IMR-90 (cell line): ENCODE data around the gene TMEM170A. TPM values are rescaled to one million over a fixed set of nuclear protein-coding genes. Genes with fewer than 3 reads are reported as not detected.

Experiments
- ATAC-seq: fragments of 200-7000 bp; cut with Tn5 transposase; 2 replicates; pipeline ENCODE4 v1.9.1; 2020; ENCODE audit warnings: low read depth, mild to moderate bottlenecking, moderate library complexity
- BruUV-seq: library from RNA; stranded (reverse); fragments of 400-500 nt; replicated peaks from 2 replicates; lab custom pipeline; 2021; lab: Mats Ljungman, UMichigan
- CTCF ChIA-PET: fragments of 300-600 bp; formaldehyde crosslinking; extraction: SDS; loops from one replicate; lab custom pipeline; 2021; ENCODE audit warnings: antibody characterized with exemption; lab: Yijun Ruan, JAX
- POLR2A ChIA-PET: fragments of 300-600 bp; sonication (Branson Sonifier 250); formaldehyde crosslinking; loops from one replicate; lab custom pipeline; 2022; ENCODE audit warnings: antibody characterized with exemption; ENCODE audit not compliant: unreplicated experiment; lab: Charles Lee
- DNase-seq: peaks from one replicate; pipeline ENCODE4 v3.0.0; 2013
- H2AFZ ChIP-seq: replicated peaks from 2 replicates; pipeline ENCODE3; 2013; ENCODE audit warnings: low read length, mild to moderate bottlenecking; ENCODE audit not compliant: poor library complexity
- H2AK5ac ChIP-seq: 2 replicates; pipeline ENCODE4 v1.6.1; 2013; ENCODE audit warnings: low read depth, low read length, inconsistent platforms
- H2AK9ac ChIP-seq: replicated peaks from 2 replicates; pipeline ENCODE3; 2013; ENCODE audit warnings: mild to moderate bottlenecking, low read depth, low read length, moderate library complexity; ENCODE audit not compliant: poor library complexity
- H2BK120ac ChIP-seq: 2 replicates; pipeline ENCODE4 v1.6.1; 2013; ENCODE audit warnings: low read depth, low read length, inconsistent platforms
- H2BK15ac ChIP-seq: 3 replicates; pipeline ENCODE4 v1.6.1; 2013; ENCODE audit warnings: low read depth, low read length, inconsistent platforms
- H2BK20ac ChIP-seq: 2 replicates; pipeline ENCODE4 v1.6.1; 2013; ENCODE audit warnings: low read depth, mild to moderate bottlenecking, inconsistent platforms, low read length, moderate library complexity
- H2BK5ac ChIP-seq: 2 replicates; pipeline ENCODE4 v1.6.1; 2013; ENCODE audit warnings: mild to moderate bottlenecking, low read depth, low read length, inconsistent platforms; ENCODE audit not compliant: poor library complexity, severe bottlenecking
- H3K14ac ChIP-seq: replicated peaks from 2 replicates; pipeline ENCODE4 v1.6.1; 2013; ENCODE audit warnings: low read depth, low read length, inconsistent platforms
- H3K18ac ChIP-seq: 2 replicates; pipeline ENCODE4 v1.6.1; 2013; ENCODE audit warnings: low read depth, low read length, control low read depth
- H3K23ac ChIP-seq: 2 replicates; pipeline ENCODE4 v1.6.1; 2013; ENCODE audit warnings: low read depth, low read length, inconsistent platforms
- H3K27ac ChIP-seq: 2 replicates; pipeline ENCODE4 v1.5.1; 2013; ENCODE audit warnings: mild to moderate bottlenecking, control low read depth, low read length; ENCODE audit not compliant: insufficient read depth
- H3K27me3 ChIP-seq: 2 replicates; pipeline ENCODE4 v1.6.1; 2013; ENCODE audit warnings: low read length; ENCODE audit not compliant: control insufficient read depth, insufficient read depth
- H3K36me3 ChIP-seq: 2 replicates; pipeline ENCODE4 v1.6.1; 2013; ENCODE audit warnings: low read length, mixed read lengths; ENCODE audit not compliant: control insufficient read depth, insufficient read depth
- H3K4ac ChIP-seq: 2 replicates; pipeline ENCODE4 v1.6.1; 2013; ENCODE audit warnings: low read depth, low read length, inconsistent platforms
- H3K4me1 ChIP-seq: 2 replicates; pipeline ENCODE4 v1.6.1; 2013; ENCODE audit warnings: low read length, mixed read lengths; ENCODE audit not compliant: control insufficient read depth, insufficient read depth
- H3K4me2 ChIP-seq: 2 replicates; pipeline ENCODE4 v1.6.1; 2013; ENCODE audit warnings: low read depth, mild to moderate bottlenecking, control low read depth, low read length, moderate library complexity
- H3K4me3 ChIP-seq: 2 replicates; pipeline ENCODE4 v1.5.1; 2013; ENCODE audit warnings: low read depth, mild to moderate bottlenecking, control low read depth, low read length, moderate library complexity; ENCODE audit not compliant: insufficient read depth
- H3K56ac ChIP-seq: 2 replicates; pipeline ENCODE4 v1.6.1; 2013; ENCODE audit warnings: low read length, inconsistent platforms; ENCODE audit not compliant: insufficient read depth; ENCODE audit errors: extremely low read depth
- H3K79me1 ChIP-seq, 2 experiments: 2 replicates each; pipeline ENCODE4 v1.6.1; 2013; ENCODE audit warnings: low read length in 2 of 2, inconsistent platforms in 1 of 2, low read depth in 1 of 2
- H3K9ac ChIP-seq: 2 replicates; pipeline ENCODE4 v1.6.1; 2013; ENCODE audit warnings: low read depth, low read length, control low read depth
- H3K9me1 ChIP-seq: 2 replicates; pipeline ENCODE4 v1.6.1; 2013; ENCODE audit warnings: low read length, inconsistent platforms; ENCODE audit not compliant: insufficient read depth
- H3K9me3 ChIP-seq: 2 replicates; pipeline ENCODE4 v1.6.1; 2013; ENCODE audit warnings: low read length; ENCODE audit not compliant: control insufficient read depth, insufficient read depth
- H4K20me1 ChIP-seq: 2 replicates; pipeline ENCODE4 v1.6.1; 2013; ENCODE audit warnings: low read length, inconsistent platforms; ENCODE audit not compliant: insufficient read depth
- H4K5ac ChIP-seq: 2 replicates; pipeline ENCODE4 v1.6.1; 2013; ENCODE audit warnings: mild to moderate bottlenecking, low read depth, low read length, control low read depth
- H4K8ac ChIP-seq, 2 experiments: 2 replicates each; pipeline ENCODE4 v1.6.1; 2013; ENCODE audit warnings: low read depth in 2 of 2, low read length in 2 of 2, control low read depth in 1 of 2, inconsistent platforms in 1 of 2
- H4K91ac ChIP-seq: 2 replicates; pipeline ENCODE4 v1.6.1; 2013; ENCODE audit warnings: low read depth, low read length, inconsistent platforms; ENCODE audit not compliant: insufficient read depth
- BHLHE40 ChIP-seq: fragments of 150-350 bp; IDR thresholded peaks from 2 replicates; pipeline ENCODE4 v1.6.1; 2016; ENCODE audit warnings: mild to moderate bottlenecking, low read depth, low read length
- CEBPB ChIP-seq: IDR thresholded peaks from 2 replicates; pipeline ENCODE4 v1.6.1; 2012; ENCODE audit warnings: low read depth, low read length, improper control_type of control experiment
- CHD1 ChIP-seq: IDR thresholded peaks from 2 replicates; pipeline ENCODE4 v1.6.1; 2012; ENCODE audit warnings: low read depth, low read length, improper control_type of control experiment
- ELK1 ChIP-seq: fragments of 150-350 bp; IDR thresholded peaks from 2 replicates; pipeline ENCODE4 v1.6.1; 2016; ENCODE audit warnings: low read depth, mild to moderate bottlenecking, low read length, moderate library complexity, borderline replicate concordance
- FOS ChIP-seq: fragments of 150-350 bp; IDR thresholded peaks from 2 replicates; pipeline ENCODE4 v1.6.1; 2016; ENCODE audit warnings: low read depth, low read length
- MAFK ChIP-seq: IDR thresholded peaks from 2 replicates; pipeline ENCODE4 v1.6.1; 2012; ENCODE audit warnings: low read depth, low read length, improper control_type of control experiment
- MAZ ChIP-seq: IDR thresholded peaks from 2 replicates; pipeline ENCODE4 v1.6.1; 2012; ENCODE audit warnings: low read depth, mild to moderate bottlenecking, low read length, improper control_type of control experiment, moderate library complexity, borderline replicate concordance
- MXI1 ChIP-seq: IDR thresholded peaks from 2 replicates; pipeline ENCODE4 v1.6.1; 2012; ENCODE audit warnings: low read depth, mild to moderate bottlenecking, low read length, moderate library complexity, borderline replicate concordance
- NFE2L2 ChIP-seq: fragments of 150-350 bp; IDR thresholded peaks from 2 replicates; pipeline ENCODE4 v1.6.1; 2016; ENCODE audit warnings: low read depth, mild to moderate bottlenecking, low read length
- POLR2A ChIP-seq: IDR thresholded peaks from 2 replicates; pipeline ENCODE4 v1.6.1; 2012; ENCODE audit warnings: mild to moderate bottlenecking, low read depth, low read length
- RAD21 ChIP-seq: IDR thresholded peaks from 2 replicates; pipeline ENCODE4 v1.6.1; 2012; ENCODE audit warnings: low read length, improper control_type of control experiment
- RCOR1 ChIP-seq: IDR thresholded peaks from 2 replicates; pipeline ENCODE4 v1.6.1; 2012; ENCODE audit warnings: mild to moderate bottlenecking, low read length, improper control_type of control experiment; ENCODE audit not compliant: insufficient replicate concordance
- RFX5 ChIP-seq: IDR thresholded peaks from 2 replicates; pipeline ENCODE4 v1.8.0; 2012; ENCODE audit warnings: low read depth, mild to moderate bottlenecking, low read length, moderate library complexity
- SMC3 ChIP-seq: fragments of 150-350 bp; IDR thresholded peaks from 2 replicates; pipeline ENCODE4 v1.6.1; 2016; ENCODE audit warnings: low read depth, mild to moderate bottlenecking, antibody characterized with exemption, low read length, moderate library complexity
- USF2 ChIP-seq: fragments of 150-350 bp; IDR thresholded peaks from 2 replicates; pipeline ENCODE4 v1.6.1; 2017; ENCODE audit warnings: mild to moderate bottlenecking, antibody characterized with exemption, low read length, low read depth
- WGBS, 2 experiments: methylation state at CpG; one replicate each; pipeline versions ENCODE4 v1.1.5 to v1.1.7; 2013; ENCODE audit warnings: missing lambda C conversion rate in 2 of 2; ENCODE audit not compliant: insufficient read length in 1 of 2; ENCODE audit errors: extremely low coverage in 2 of 2; 5-methylcytosine and 5-hydroxymethylcytosine counted together
- dilution Hi-C: fragments of 300-500 bp; cut with HindIII; formaldehyde crosslinking; loops from one replicate; pipeline ENCODE4 v1.14.3; 2018; ENCODE audit warnings: low sequenced_read_pairs; ENCODE audit not compliant: unreplicated experiment
- in situ Hi-C: fragments of 300-500 bp; cut with MboI; formaldehyde crosslinking; loops from 3 replicates; pipeline ENCODE4 v1.14.3; 2019; ENCODE audit warnings: low sequenced_read_pairs, inconsistent platforms, mixed read lengths
- intact Hi-C: fragments of 100-400 bp; cut with micrococcal nuclease; formaldehyde crosslinking; loops from 2 replicates; pipeline ENCODE4 v1.10.0; 2022
- polyA plus RNA-seq, 3 experiments: library from polyadenylated mRNA; depleted of rRNA; stranded (reverse); fragments of >200 nt; gene quantifications; 2 replicates each; pipeline ENCODE4 v1.2.3, GENCODE V29; 2012; ENCODE audit warnings: low replicate concordance in 1 of 3
- total RNA-seq: library from RNA; depleted of rRNA; stranded (reverse); fragments of >200 nt; gene quantifications from 2 replicates; pipeline ENCODE4 v1.2.3, GENCODE V29; 2012
- TF ChIP-seq, protein P1 (sequence below): conservative IDR thresholded peaks from 2 replicates; pipeline ENCODE4 v1.5.1; 2012; ENCODE audit warnings: mild to moderate bottlenecking, low read depth, low read length, improper control_type of control experiment

TMEM170A gene
- total and polyA plus RNA-seq, 2 of the 4 experiments (the other 2 are of a cell fraction), result 7.3 to 10.9 TPM

DNA sequence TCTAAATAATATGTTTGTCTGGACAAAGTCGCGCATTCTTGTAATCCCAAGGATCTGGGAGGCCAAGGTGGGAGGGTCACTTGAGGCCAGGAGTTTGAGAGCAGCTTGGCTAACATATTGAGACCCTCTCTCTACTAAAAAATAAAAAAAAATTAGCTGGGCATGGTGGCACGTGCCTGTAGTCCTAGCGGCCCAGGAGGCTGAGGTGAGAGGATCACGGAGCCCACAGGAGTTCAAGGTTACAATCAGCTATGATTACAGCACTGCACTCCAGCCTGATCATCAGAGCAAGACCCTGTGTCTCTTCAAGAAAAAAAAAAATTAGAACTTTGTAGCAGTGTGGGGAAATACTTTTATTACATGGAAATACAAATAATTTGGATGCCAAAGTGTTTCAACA, 36.9 kb upstream of the TMEM170A start:
- no peak for ATAC-seq
- no peak for DNase-seq
- WGBS, 2 experiments, result no CpG with 5 or more reads among the region's 5 CpGs
- no peak overlapping the region for H2AK9ac ChIP-seq
- H3K18ac ChIP-seq, result no peak overlapping the region
- H2BK15ac ChIP-seq, result no peak overlapping the region
- H2BK20ac ChIP-seq, result no peak overlapping the region
- no peak for TF ChIP-seq MAFK
- TF ChIP-seq USF2, result no peak
- no peak for TF ChIP-seq RFX5
- TF ChIP-seq MXI1, result no peak
- TF ChIP-seq CEBPB, result no peak
- TF ChIP-seq SMC3, result no peak
- no peak for TF ChIP-seq RAD21
- TF ChIP-seq BHLHE40, result no peak
- no peak for TF ChIP-seq NFE2L2
- TF ChIP-seq, protein P1, sequence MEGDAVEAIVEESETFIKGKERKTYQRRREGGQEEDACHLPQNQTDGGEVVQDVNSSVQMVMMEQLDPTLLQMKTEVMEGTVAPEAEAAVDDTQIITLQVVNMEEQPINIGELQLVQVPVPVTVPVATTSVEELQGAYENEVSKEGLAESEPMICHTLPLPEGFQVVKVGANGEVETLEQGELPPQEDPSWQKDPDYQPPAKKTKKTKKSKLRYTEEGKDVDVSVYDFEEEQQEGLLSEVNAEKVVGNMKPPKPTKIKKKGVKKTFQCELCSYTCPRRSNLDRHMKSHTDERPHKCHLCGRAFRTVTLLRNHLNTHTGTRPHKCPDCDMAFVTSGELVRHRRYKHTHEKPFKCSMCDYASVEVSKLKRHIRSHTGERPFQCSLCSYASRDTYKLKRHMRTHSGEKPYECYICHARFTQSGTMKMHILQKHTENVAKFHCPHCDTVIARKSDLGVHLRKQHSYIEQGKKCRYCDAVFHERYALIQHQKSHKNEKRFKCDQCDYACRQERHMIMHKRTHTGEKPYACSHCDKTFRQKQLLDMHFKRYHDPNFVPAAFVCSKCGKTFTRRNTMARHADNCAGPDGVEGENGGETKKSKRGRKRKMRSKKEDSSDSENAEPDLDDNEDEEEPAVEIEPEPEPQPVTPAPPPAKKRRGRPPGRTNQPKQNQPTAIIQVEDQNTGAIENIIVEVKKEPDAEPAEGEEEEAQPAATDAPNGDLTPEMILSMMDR, result no peak
- no peak for TF ChIP-seq RCOR1
- TF ChIP-seq MAZ, result no peak
- no peak for TF ChIP-seq FOS
- no peak for TF ChIP-seq POLR2A
- no peak for TF ChIP-seq CHD1
- TF ChIP-seq ELK1, result no peak
- no peak overlapping the region for H2AFZ ChIP-seq
- peaks cover 4% of the 10 kb centered on the region for H3K27me3 ChIP-seq
- dilution Hi-C loops (no loop called here), in situ Hi-C loops (no loop called here), intact Hi-C loops (no loop called here)
- H3K27ac ChIP-seq, result no peak overlapping the region
- no peak overlapping the region for H4K8ac ChIP-seq
- H4K20me1 ChIP-seq, result no peaks in the 10 kb centered on the region
- ChIA-PET POLR2A (no interaction called here), CTCF (interaction anchor here (0.9 kb wide), 1 partner anchor 15 kb away, joined by 3 read pairs; no protein-coding TSS in a partner anchor)
- H3K14ac ChIP-seq, result no peak overlapping the region
- H3K9ac ChIP-seq, result no peak overlapping the region
- no peaks in the 10 kb centered on the region for H3K79me1 ChIP-seq
- H3K4me1 ChIP-seq, result no peaks in the 10 kb centered on the region; the same call in 1 of the 2 replicates
- no peaks in the 10 kb centered on the region for H3K9me3 ChIP-seq
- BruUV-seq, result no TSS peak
- H3K56ac ChIP-seq, result no peak overlapping the region
- no peak overlapping the region for H3K4me3 ChIP-seq
- H3K4me2 ChIP-seq, result no peak overlapping the region
- H2BK5ac ChIP-seq, result no peak overlapping the region
- H3K36me3 ChIP-seq, result no peaks in the 10 kb centered on the region
- no peak overlapping the region for H3K4ac ChIP-seq
- H2AK5ac ChIP-seq, result no peak overlapping the region
- H2BK120ac ChIP-seq, result no peak overlapping the region
- no peak overlapping the region for H3K23ac ChIP-seq
- H4K91ac ChIP-seq, result no peak overlapping the region
- H3K9me1 ChIP-seq, result no peaks in the 10 kb centered on the region; the same call in 1 of the 2 replicates
- no peak overlapping the region for H4K5ac ChIP-seq
